ENCODE measurements around the gene COMMD7.

- TF ChIP-seq POLR2A (IDR thresholded peaks at IDR 0.05) (no peak), CTCF (IDR thresholded peaks at IDR 0.05) (no peak)
Observed at GRCh38 chr20:32752458-32753250, 9.4 kb upstream of the COMMD7 start.
